Activated CD8-positive, alpha-beta T cell treated with anti-CD3 and anti-CD28 coated beads for 36 hours (primary cell): ENCODE measurements around the gene PROKR1. TPM values are rescaled to one million over a fixed set of nuclear protein-coding genes. Genes with fewer than 3 reads are reported as not detected.
"Not testable (repeated sequence)": the region's sequence is repeated elsewhere in the genome, so short reads cannot be mapped to it uniquely, and the experiment has no call there.

Experiments
- ATAC-seq: fragments of 200-7000 bp; cut with Tn5 transposase; one replicate; pipeline ENCODE4 v1.10.0; 2021; ENCODE audit warnings: mild to moderate bottlenecking, moderate library complexity
- CTCF ChIA-PET: fragments of 350-600 bp; sonication (Branson Sonifier 250); formaldehyde crosslinking; loops from one replicate; lab custom pipeline; 2021; ENCODE audit warnings: antibody characterized with exemption; lab: Charles Lee
- POLR2A ChIA-PET: fragments of 350-600 bp; sonication (Branson Sonifier 250); formaldehyde crosslinking; loops from one replicate; lab custom pipeline; 2021; ENCODE audit warnings: antibody characterized with exemption; lab: Charles Lee
- DNase-seq: peaks from one replicate; pipeline ENCODE4 v3.0.0-alpha.2; 2020
- H3K27ac Mint-ChIP-seq: one replicate; pipeline ENCODE4 v1.8.0; 2021; ENCODE audit warnings: mild to moderate bottlenecking, mixed read lengths
- H3K27me3 Mint-ChIP-seq: one replicate; pipeline ENCODE4 v1.8.0; 2021; ENCODE audit warnings: mixed read lengths
- H3K36me3 Mint-ChIP-seq: one replicate; pipeline ENCODE4 v1.8.0; 2021; ENCODE audit warnings: low read depth, mixed read lengths
- H3K4me1 Mint-ChIP-seq: one replicate; pipeline ENCODE4 v1.8.0; 2021; ENCODE audit warnings: low read depth, mixed read lengths
- H3K4me3 Mint-ChIP-seq: one replicate; pipeline ENCODE4 v1.8.0; 2021; ENCODE audit warnings: mild to moderate bottlenecking, moderate library complexity, mixed read lengths
- H3K9me3 Mint-ChIP-seq: one replicate; pipeline ENCODE4 v1.8.0; 2021; ENCODE audit warnings: mixed read lengths
- CTCF ChIP-seq: fragments of 200-600 bp; IDR thresholded peaks from one replicate; pipeline ENCODE4 v1.8.0; 2022; ENCODE audit warnings: antibody characterized with exemption, mild to moderate bottlenecking
- intact Hi-C: fragments of 100-400 bp; cut with micrococcal nuclease; formaldehyde crosslinking; loops from one replicate; pipeline ENCODE4 v1.10.0; 2022
- total RNA-seq, 2 experiments: library from RNA; stranded (reverse); gene quantifications; one replicate each; pipeline ENCODE4 v1.2.3, GENCODE V29; 2021

The PROKR1 gene
- total RNA-seq = not detected

- peaks cover 3% of the 10 kb centered on the region for H3K36me3 Mint-ChIP-seq
- ChIA-PET POLR2A (interaction anchor here (1.5 kb wide), 1 partner anchor 16 kb away, joined by 4 read pairs; no protein-coding TSS in a partner anchor), CTCF (no interaction called here)
- H3K4me3 Mint-ChIP-seq = peak within 1 kb of the TSS; percentile 22
- intact Hi-C loops = no loop called here
- DNase-seq = peak; percentile 18
- peaks cover 67% of the 10 kb centered on the region for H3K27me3 Mint-ChIP-seq
- TF ChIP-seq CTCF = no peak
- H3K4me1 Mint-ChIP-seq = peaks cover 10% of the 10 kb centered on the region
- ATAC-seq = peak; percentile 38
- no peak within 1 kb of the TSS for H3K27ac Mint-ChIP-seq
- H3K9me3 Mint-ChIP-seq = peaks cover 5% of the 10 kb centered on the region
Measured at GRCh38 chr2:68643011-68643873, at the start of gene PROKR1. Gene PROKR1, plus strand, starts transcription at chr2:68643579. Its CDS starts 2,243 bp downstream, at chr2:68645822.

GRCh38 chr2:68594041-68594440, 49.3 kb upstream of the PROKR1 start:
- Mint-ChIP-seq H3K27me3 (peaks cover 4% of the 10 kb centered on the region), H3K27ac (no peak overlapping the region), H3K4me3 (no peak overlapping the region), H3K36me3 (no peaks in the 10 kb centered on the region), H3K4me1 (peaks cover 6% of the 10 kb centered on the region), H3K9me3 (no peaks in the 10 kb centered on the region)
- intact Hi-C loops = loop anchor here (10.0 kb wide), 1 partner anchor 109 kb away; no protein-coding TSS in a partner anchor
- ATAC-seq (no peak), DNase-seq (no peak)
- CTCF ChIA-PET = interaction anchor here (0.8 to 7.2 kb wide), 12 partner anchors 8 to 356 kb away, joined by 3 to 63 read pairs (median 8); no protein-coding TSS in a partner anchor
- POLR2A ChIA-PET = no interaction called here
- TF ChIP-seq CTCF = no peak

- ATAC-seq (peak; percentile 74), DNase-seq (peak; percentile 71)
- ChIA-PET POLR2A (no interaction called here), CTCF (interaction anchor here (0.5 to 7.2 kb wide), 63 partner anchors 9 to 356 kb away, joined by 3 to 63 read pairs (median 4); partner anchors contain the start of genes APLF and FBXO48)
- Mint-ChIP-seq H3K4me1 (peaks cover 6% of the 10 kb centered on the region), H3K27me3 (peaks cover 6% of the 10 kb centered on the region), H3K36me3 (no peaks in the 10 kb centered on the region), H3K27ac (no peak overlapping the region), H3K4me3 (no peak overlapping the region), H3K9me3 (peaks cover 4% of the 10 kb centered on the region)
- TF ChIP-seq CTCF = peak; percentile 97
- intact Hi-C loops = loop anchor here (10.0 kb wide), 1 partner anchor 110 kb away; no protein-coding TSS in a partner anchor
Measured at GRCh38 chr2:68594674-68595492, 48.5 kb upstream of the PROKR1 start.

GRCh38 chr2:68595493-68595785, 47.9 kb upstream of the PROKR1 start:
- H3K4me1 Mint-ChIP-seq, POLR2A ChIA-PET, DNase-seq, H3K27ac Mint-ChIP-seq, ATAC-seq, H3K27me3 Mint-ChIP-seq, H3K36me3 Mint-ChIP-seq, H3K9me3 Mint-ChIP-seq, H3K4me3 Mint-ChIP-seq: not testable (repeated sequence)
- intact Hi-C loops = loop anchor here (10.0 kb wide), 1 partner anchor 111 kb away; no protein-coding TSS in a partner anchor
- CTCF ChIA-PET = interaction anchor here (0.5 to 7.2 kb wide), 62 partner anchors 9 to 355 kb away, joined by 3 to 63 read pairs (median 4); partner anchors contain the start of genes APLF and FBXO48
- TF ChIP-seq CTCF = peak; percentile 45

GRCh38 chr2:68600495-68600894, 42.9 kb upstream of the PROKR1 start:
- intact Hi-C loops, H3K36me3 Mint-ChIP-seq, ATAC-seq, H3K27me3 Mint-ChIP-seq, H3K27ac Mint-ChIP-seq, H3K4me3 Mint-ChIP-seq, CTCF ChIA-PET, POLR2A ChIA-PET, H3K4me1 Mint-ChIP-seq, DNase-seq: not testable (repeated sequence)
- H3K9me3 Mint-ChIP-seq = peaks cover 14% of the 10 kb centered on the region
